CD4-positive, alpha-beta T cell treated with Interleukin-1 beta for 1 hour (primary cell): ENCODE data around the gene NT5C1A.

Source experiments
- DNase-seq, 2 donors: peaks; one replicate each; pipeline ENCODE4 v3.0.0-alpha.2; 2020 to 2022

Gene NT5C1A

GRCh38 chr1:39689214-39689613 is 17.3 kb upstream of the NT5C1A start:
- no peak for DNase-seq

GRCh38 chr1:39688706-39689105 is 16.8 kb upstream of the NT5C1A start:
- no peak for DNase-seq

- no peak for DNase-seq
Measured at GRCh38 chr1:39687243-39687642, 15.3 kb upstream of the NT5C1A start.

GRCh38 chr1:39685071-39685470 is 13.2 kb upstream of the NT5C1A start:
- no peak for DNase-seq

GRCh38 chr1:39684313-39684664 is 12.4 kb upstream of the NT5C1A start:
- DNase-seq, result no peak

- DNase-seq, result peak; percentile 60 to 77
Measured at GRCh38 chr1:39683591-39684312, 11.8 kb upstream of the NT5C1A start.

- DNase-seq, result no peak
Measured at GRCh38 chr1:39681999-39682398, 10.1 kb upstream of the NT5C1A start.

- DNase-seq, result no peak
Measured at GRCh38 chr1:39681294-39681693, 9.4 kb upstream of the NT5C1A start.

- DNase-seq, result no peak
Measured at GRCh38 chr1:39680751-39681150, 8.8 kb upstream of the NT5C1A start.

- no peak for DNase-seq
Measured at GRCh38 chr1:39679821-39680220, 7.9 kb upstream of the NT5C1A start.

- DNase-seq, result no peak
Measured at GRCh38 chr1:39678889-39679288, 7.0 kb upstream of the NT5C1A start.

GRCh38 chr1:39677645-39678044 is 5.7 kb upstream of the NT5C1A start:
- no peak for DNase-seq

- DNase-seq, result no peak
Measured at GRCh38 chr1:39676948-39677548, 5.1 kb upstream of the NT5C1A start.

GRCh38 chr1:39675220-39675619 is 3.3 kb upstream of the NT5C1A start:
- DNase-seq, result no peak

GRCh38 chr1:39673215-39673614 is 1.3 kb upstream of the NT5C1A start:
- no peak for DNase-seq

GRCh38 chr1:39672551-39672947 is 642 bp upstream of the NT5C1A start:
- peak; percentile 21 to 50 for DNase-seq

- DNase-seq, result no peak
Measured at GRCh38 chr1:39671433-39671792, 494 bp downstream of the NT5C1A start.

- DNase-seq, result no peak
Measured at GRCh38 chr1:39670689-39671088, 1.2 kb downstream of the NT5C1A start.

GRCh38 chr1:39668894-39669293 is 3.0 kb downstream of the NT5C1A start:
- no peak for DNase-seq

- no peak for DNase-seq
Measured at GRCh38 chr1:39668111-39668510, 3.8 kb downstream of the NT5C1A start.

- no peak for DNase-seq
Measured at GRCh38 chr1:39666772-39667171, 5.1 kb downstream of the NT5C1A start.

- no peak for DNase-seq
Measured at GRCh38 chr1:39663559-39663958, 8.3 kb downstream of the NT5C1A start.

- DNase-seq, result no peak
Measured at GRCh38 chr1:39662861-39663260, 9.0 kb downstream of the NT5C1A start.

GRCh38 chr1:39659538-39659937 is 12.4 kb downstream of the NT5C1A start:
- no peak for DNase-seq

- no peak for DNase-seq
Measured at GRCh38 chr1:39659110-39659509, 12.8 kb downstream of the NT5C1A start.
